Measurements from ENCODE around the gene FMN2.

Gene FMN2

GRCh38 chr1:240212556-240212955 lies 120.9 kb downstream of the FMN2 start:
- Histone ChIP-seq H3K9me3 (replicated peaks in 1 of 11) (no peaks in the 10 kb centered on the region), H3K4me3 (no peak overlapping the region), H3K27me3 (no peaks in the 10 kb centered on the region), H3K36me3 (no peaks in the 10 kb centered on the region), H4K20me1 (no peaks in the 10 kb centered on the region), H3K27ac (no peak overlapping the region), H3K4me2 (no peak overlapping the region), H3K4me1 (no peaks in the 10 kb centered on the region), H3K9ac (no peak overlapping the region)
- no peak for TF ChIP-seq Cebpa-rat (IDR thresholded peaks at IDR 0.05)

- H3K4me1 ChIP-seq, result no peaks in the 10 kb centered on the region
- no peaks in the 10 kb centered on the region for H3K36me3 ChIP-seq
- H3K9ac ChIP-seq, result no peak overlapping the region
- no peaks in the 10 kb centered on the region for H4K20me1 ChIP-seq
- H3K27me3 ChIP-seq, result no peaks in the 10 kb centered on the region
- no peaks in the 10 kb centered on the region for H3K9me3 ChIP-seq (replicated peaks in 1 of 11)
- TF ChIP-seq Cebpa-rat (IDR thresholded peaks at IDR 0.05), result no peak
- no peak overlapping the region for H3K4me3 ChIP-seq
- no peak overlapping the region for H3K27ac ChIP-seq
- H3K4me2 ChIP-seq, result no peak overlapping the region
Measured at GRCh38 chr1:240217403-240217802, 125.7 kb downstream of the FMN2 start.

- Histone ChIP-seq H3K4me3 (no peak overlapping the region), H3K27ac (no peak overlapping the region), H3K27me3 (no peaks in the 10 kb centered on the region), H3K4me1 (no peaks in the 10 kb centered on the region), H3K9me3 (replicated peaks in 1 of 11) (peaks cover 0 to 7% (median under 1%) of the 10 kb centered on the region in 11 experiments; a peak in 7 of 22 replicates), H3K36me3 (no peaks in the 10 kb centered on the region), H4K20me1 (no peaks in the 10 kb centered on the region), H3K4me2 (no peak overlapping the region), H3K9ac (no peak overlapping the region)
- no peak for TF ChIP-seq Cebpa-rat (IDR thresholded peaks at IDR 0.05)
Measured at GRCh38 chr1:240219104-240219503, 127.4 kb downstream of the FMN2 start.

- no peak for TF ChIP-seq Cebpa-rat (IDR thresholded peaks at IDR 0.05)
- Histone ChIP-seq H3K9me3 (replicated peaks in 1 of 11) (peaks cover 13 to 35% (median 27%) of the 10 kb centered on the region in 11 experiments; a peak in 20 of 22 replicates), H3K4me2 (no peak overlapping the region), H4K20me1 (no peaks in the 10 kb centered on the region), H3K36me3 (no peaks in the 10 kb centered on the region), H3K27me3 (no peaks in the 10 kb centered on the region), H3K9ac (no peak overlapping the region), H3K4me1 (no peaks in the 10 kb centered on the region), H3K27ac (no peak overlapping the region), H3K4me3 (no peak overlapping the region)
Measured at GRCh38 chr1:240226102-240226501, 134.4 kb downstream of the FMN2 start.

GRCh38 chr1:240230816-240231215 lies 139.1 kb downstream of the FMN2 start:
- Histone ChIP-seq H3K9ac (no peak overlapping the region), H4K20me1 (no peaks in the 10 kb centered on the region), H3K27me3 (no peaks in the 10 kb centered on the region), H3K4me2 (no peak overlapping the region), H3K4me1 (no peaks in the 10 kb centered on the region), H3K36me3 (no peaks in the 10 kb centered on the region), H3K4me3 (no peak overlapping the region), H3K27ac (no peak overlapping the region), H3K9me3 (replicated peaks in 1 of 11) (peaks cover 0 to 15% (median 10%) of the 10 kb centered on the region in 11 experiments; a peak in 16 of 22 replicates)
- no peak for TF ChIP-seq Cebpa-rat (IDR thresholded peaks at IDR 0.05)

- H3K36me3 ChIP-seq, result no peaks in the 10 kb centered on the region
- no peaks in the 10 kb centered on the region for H3K9me3 ChIP-seq (replicated peaks in 1 of 11)
- no peak overlapping the region for H3K4me2 ChIP-seq
Measured at GRCh38 chr1:240232530-240232929, 140.8 kb downstream of the FMN2 start.

GRCh38 chr1:240234485-240235210 lies 143.0 kb downstream of the FMN2 start:
- Histone ChIP-seq H3K4me1 (no peaks in the 10 kb centered on the region), H3K9ac (no peak overlapping the region), H3K4me3 (no peak overlapping the region), H3K4me2 (no peak overlapping the region), H3K27ac (no peak overlapping the region), H3K9me3 (replicated peaks in 1 of 11) (no peaks in the 10 kb centered on the region), H4K20me1 (no peaks in the 10 kb centered on the region), H3K27me3 (no peaks in the 10 kb centered on the region), H3K36me3 (no peaks in the 10 kb centered on the region)
- no peak for TF ChIP-seq Cebpa-rat (IDR thresholded peaks at IDR 0.05)

More at GRCh38 chr1:240232530-240232929, 140.8 kb downstream of the FMN2 start:
- no peak overlapping the region for H3K9ac ChIP-seq
- no peaks in the 10 kb centered on the region for H4K20me1 ChIP-seq
- no peak for TF ChIP-seq Cebpa-rat (IDR thresholded peaks at IDR 0.05)
- H3K4me1 ChIP-seq, result no peaks in the 10 kb centered on the region
- no peak overlapping the region for H3K4me3 ChIP-seq
- no peaks in the 10 kb centered on the region for H3K27me3 ChIP-seq
- H3K27ac ChIP-seq, result no peak overlapping the region

DNA sequence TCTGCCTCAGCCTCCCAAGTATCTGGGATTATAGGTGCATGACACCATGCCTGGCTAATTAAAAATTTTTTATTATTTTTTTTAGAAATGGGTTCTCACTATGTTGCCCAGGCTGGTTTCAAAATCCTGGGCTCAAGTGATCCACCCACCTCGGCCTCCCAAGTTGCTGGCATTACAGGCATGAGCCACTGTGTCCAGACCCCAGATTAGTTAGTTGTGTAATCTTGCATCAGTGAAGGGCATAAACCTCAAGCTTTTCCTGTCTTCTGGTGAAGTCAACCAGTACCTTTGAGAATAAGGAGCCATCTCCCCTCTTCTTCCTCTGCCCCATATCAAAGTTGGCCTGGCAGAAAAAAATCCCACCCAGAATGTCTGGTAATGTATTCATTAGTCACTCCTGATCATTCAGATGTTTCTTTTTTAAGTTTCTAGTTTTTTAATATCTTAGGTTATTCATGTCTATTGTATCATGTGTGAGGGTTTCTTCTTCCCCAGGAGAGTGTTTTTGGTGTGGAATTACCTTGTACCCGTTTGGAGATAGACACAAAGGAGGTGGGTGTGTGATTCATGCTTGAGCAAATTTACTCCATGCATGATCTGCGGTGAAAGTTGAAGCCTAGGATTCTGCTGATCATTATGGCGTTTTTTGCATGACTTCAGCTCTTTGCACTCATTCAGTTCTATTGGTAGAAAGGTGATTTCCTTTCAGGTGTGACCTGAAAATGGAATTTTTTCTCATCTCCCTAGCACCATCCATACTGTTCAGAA lies 144.0 kb downstream of the FMN2 start:
- H3K36me3 ChIP-seq, result no peaks in the 10 kb centered on the region
- TF ChIP-seq Cebpa-rat (IDR thresholded peaks at IDR 0.05), result no peak
- no peak overlapping the region for H3K4me3 ChIP-seq
- no peak overlapping the region for H3K27ac ChIP-seq
- no peaks in the 10 kb centered on the region for H4K20me1 ChIP-seq
- no peaks in the 10 kb centered on the region for H3K9me3 ChIP-seq (replicated peaks in 1 of 11)
- no peak overlapping the region for H3K4me2 ChIP-seq
- H3K27me3 ChIP-seq, result no peaks in the 10 kb centered on the region
- H3K9ac ChIP-seq, result no peak overlapping the region
- H3K4me1 ChIP-seq, result no peaks in the 10 kb centered on the region

- no peak overlapping the region for H3K27ac ChIP-seq
- no peak for TF ChIP-seq Cebpa-rat (IDR thresholded peaks at IDR 0.05)
- H4K20me1 ChIP-seq, result no peaks in the 10 kb centered on the region
- no peaks in the 10 kb centered on the region for H3K4me1 ChIP-seq
- no peaks in the 10 kb centered on the region for H3K36me3 ChIP-seq
- H3K9ac ChIP-seq, result no peak overlapping the region
- H3K4me3 ChIP-seq, result no peak overlapping the region
- no peaks in the 10 kb centered on the region for H3K9me3 ChIP-seq (replicated peaks in 1 of 11)
- no peak overlapping the region for H3K4me2 ChIP-seq
- H3K27me3 ChIP-seq, result no peaks in the 10 kb centered on the region
Measured at GRCh38 chr1:240237305-240237721, 145.6 kb downstream of the FMN2 start.

DNA sequence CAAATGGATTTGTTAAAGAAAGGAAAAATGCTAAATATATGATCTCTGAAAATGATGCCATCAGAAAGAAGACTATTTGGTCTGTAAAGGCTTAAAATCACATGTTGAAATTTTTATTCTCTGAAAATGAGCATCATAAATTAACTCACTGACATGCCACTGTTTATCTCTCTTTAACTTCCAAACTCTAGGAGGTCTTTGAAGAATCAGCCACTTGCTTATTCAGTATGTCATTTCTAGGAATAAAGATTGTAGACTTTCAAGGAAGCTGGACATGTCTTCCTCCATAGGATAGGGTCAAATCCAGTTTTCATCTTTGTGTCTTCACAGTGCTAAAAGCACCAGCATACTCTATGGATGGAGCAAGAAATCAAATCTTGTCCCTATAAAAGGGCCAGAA lies 147.6 kb downstream of the FMN2 start:
- TF ChIP-seq Cebpa-rat (IDR thresholded peaks at IDR 0.05), result no peak
- H3K9me3 ChIP-seq (replicated peaks in 1 of 11), result no peaks in the 10 kb centered on the region
- H3K27ac ChIP-seq, result no peak overlapping the region

More for the DNA sequence above, 147.6 kb downstream of the FMN2 start:
- Histone ChIP-seq H3K4me2 (no peak overlapping the region), H3K4me1 (no peaks in the 10 kb centered on the region), H3K4me3 (no peak overlapping the region), H3K36me3 (no peaks in the 10 kb centered on the region), H3K27me3 (no peaks in the 10 kb centered on the region), H4K20me1 (no peaks in the 10 kb centered on the region), H3K9ac (no peak overlapping the region)

All from BLaER1 treated with 17β-estradiol and CSF1 and Interleukin-3, amounts not matched to agents 10 nM and 100 nM (cell line).